Occipital lobe (tissue), 2 donors: ENCODE data around the gene SBF2. TPM values are rescaled to one million over a fixed set of nuclear protein-coding genes. Genes with fewer than 3 reads are reported as not detected.

ENCODE experiments used
- DNase-seq: peaks from one replicate; lab custom pipeline; 2025; lab: John Stamatoyannopoulos, UW
- total RNA-seq: library from RNA; depleted of rRNA; stranded (reverse); fragments of >200 nt; gene quantifications from one replicate; pipeline ENCODE4 v1.2.3, GENCODE V29; 2014

Gene SBF2
- total RNA-seq, 1 donor from 2014 or later = 132 TPM

DNA sequence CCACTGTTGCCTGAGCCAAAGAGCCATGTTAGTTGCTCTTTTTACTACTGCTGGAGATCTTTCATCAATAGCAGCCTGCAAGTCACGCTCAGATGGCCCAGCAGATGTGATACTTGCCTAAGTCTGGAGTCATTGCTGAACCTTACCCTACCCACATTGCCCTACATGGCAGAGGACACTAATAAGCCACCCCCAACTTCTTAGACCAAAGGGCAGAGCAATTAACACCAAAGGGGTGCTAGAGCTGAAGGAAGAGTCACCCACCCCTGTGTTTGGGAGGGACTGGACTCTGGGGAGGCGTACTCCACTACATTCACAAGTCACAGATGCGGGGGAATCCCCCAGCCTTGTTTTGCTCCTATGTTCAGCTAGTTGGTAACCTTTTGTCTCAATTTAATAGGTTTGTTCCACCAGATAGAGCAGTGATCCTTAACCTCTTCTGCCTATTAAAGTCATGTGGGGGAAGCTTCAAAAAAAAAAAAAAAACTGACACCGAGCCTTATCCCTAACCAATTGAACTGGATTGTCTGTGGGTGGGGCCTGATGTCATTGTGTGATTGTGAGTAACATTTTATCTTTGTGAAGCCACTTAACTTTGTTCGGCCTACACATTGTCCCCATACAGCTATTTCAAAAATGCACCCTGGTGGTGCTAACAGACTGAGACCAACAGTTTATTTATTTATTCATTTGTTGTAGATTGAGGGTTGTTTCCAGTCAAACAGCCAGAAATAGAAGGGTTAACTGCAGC, 23.9 kb upstream of the SBF2 start:
- DNase-seq = no peak

DNA sequence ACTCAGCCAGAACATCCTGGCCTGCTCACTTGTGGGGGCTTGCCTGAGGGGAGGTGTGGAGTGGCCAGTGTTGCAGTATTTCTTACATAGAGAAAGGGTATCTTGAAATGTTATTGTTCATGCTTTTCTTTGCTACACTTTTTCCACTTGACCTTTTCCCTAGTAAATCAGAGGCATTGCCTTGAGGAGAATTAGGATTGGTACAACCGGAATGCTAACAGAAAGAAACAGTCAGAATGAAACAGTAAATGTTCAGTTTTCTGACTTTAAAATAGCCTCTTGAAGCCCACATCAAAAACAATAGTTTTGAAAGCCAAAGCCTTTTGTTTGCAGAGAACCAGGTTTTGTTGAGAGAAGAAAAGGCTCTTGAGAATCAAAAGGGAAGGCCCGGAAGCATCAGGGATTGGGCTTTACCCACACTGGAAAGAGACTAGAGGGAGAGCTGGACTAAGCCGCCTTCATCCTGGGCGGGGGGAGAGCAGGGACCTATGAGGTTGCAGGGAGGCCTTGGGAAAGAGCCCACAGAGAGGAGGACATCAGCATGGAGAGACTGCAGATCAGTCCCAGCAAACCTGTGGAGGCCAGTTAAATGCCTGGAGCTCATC, 23.2 kb upstream of the SBF2 start:
- no peak for DNase-seq

DNA sequence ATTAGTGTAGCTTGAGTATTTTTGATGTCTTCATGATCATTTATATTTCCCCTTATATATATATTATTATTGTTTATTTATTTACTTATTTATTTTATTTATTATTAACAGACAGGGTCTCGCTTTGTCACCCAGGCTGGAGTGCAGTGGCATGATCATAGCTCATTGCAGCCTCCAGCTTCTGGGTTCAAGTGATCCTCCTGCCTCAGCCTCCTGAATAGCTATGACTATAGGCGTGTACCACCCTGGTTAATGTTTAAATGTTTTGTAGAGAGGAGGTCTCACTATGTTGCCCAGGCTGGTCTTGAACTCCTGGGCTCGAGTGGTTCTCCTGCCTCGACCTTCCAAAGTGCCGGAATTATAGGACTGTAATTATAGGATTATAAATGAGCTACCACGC, 21.1 kb upstream of the SBF2 start:
- DNase-seq = no peak

DNA sequence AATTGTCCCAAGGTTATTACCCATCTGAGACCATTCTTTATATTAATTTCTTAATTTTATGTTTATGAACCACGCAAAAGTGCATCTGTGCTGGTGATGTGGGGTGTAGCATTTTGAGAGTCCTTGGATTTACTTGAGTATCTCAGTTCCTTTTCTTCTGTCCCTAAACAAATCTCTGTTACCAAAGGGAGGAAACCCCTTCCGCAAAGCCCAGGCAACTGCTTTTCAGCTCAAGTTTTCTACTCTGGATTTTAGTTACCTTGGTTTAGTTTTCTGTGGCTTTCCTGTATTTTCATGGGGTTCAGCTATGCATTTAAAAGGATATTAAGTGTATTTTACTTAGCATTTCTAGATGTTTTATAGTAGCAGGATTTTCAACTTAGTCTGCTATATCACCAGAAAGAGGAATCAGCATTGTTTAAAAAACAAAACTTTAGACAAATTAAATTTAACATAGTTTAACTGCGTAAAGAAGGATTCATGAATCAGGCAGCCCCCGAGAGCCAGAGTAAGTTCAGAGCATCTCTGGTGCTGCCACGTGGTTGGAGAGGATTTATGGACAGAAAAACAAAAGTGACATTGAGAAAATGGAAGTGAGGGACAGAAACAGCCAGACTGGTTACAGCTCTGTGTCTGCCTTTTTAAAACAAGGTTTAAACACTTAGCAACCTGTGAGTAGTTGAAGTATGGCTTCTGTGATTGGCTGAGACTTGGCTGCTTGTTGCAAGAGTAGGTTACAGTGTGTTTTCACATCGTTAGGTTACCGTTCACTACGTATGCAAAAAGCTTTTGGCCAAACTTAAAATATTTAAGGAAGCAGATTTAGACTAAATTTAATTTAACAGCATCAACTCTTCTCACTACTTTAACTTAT, 20.4 kb upstream of the SBF2 start:
- no peak for DNase-seq

DNA sequence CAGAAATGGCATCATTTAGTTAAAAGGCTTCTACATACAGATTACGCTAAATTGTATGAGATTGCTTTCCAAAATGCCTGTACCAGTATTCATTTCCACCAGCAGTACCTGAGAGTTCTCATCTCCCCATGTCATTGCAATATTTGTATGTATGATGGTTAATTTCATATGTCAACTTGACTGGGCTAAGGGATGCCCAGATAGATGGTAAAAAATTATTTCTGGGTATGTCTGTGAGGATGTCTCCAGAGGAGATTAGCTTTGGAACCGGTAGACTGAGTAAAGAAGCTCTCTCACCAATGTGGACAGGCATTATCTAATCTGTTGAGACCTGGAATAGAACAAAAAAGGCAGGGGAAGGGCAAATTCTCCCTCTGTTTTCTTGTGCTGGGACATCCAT, 17.8 kb upstream of the SBF2 start:
- no peak for DNase-seq

DNA sequence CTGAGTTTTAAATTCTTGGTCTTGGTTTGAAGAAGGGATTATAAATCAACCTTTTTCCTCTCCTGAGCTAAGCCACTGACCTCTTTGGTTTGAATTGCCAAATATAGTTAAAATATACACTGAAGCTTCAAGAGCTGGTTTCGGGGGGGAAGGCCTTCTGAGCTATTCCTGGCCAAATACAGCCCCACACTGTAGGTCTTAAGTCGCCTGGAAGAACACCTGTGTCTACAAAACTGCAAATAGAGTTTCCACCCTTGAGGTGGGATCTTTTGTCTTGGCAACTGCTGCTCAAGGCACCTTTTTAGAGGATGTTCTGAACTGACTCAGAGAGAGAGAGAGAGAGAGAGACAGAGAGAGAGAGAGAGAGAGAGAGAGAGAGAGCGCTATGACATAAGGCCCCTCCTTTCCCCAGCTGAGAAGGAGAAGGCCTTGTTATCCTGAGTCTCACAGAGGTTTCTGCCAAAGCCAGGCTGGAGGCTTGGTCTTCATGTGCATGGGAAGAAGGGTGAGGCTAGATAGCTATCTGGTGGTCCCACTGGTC, 16.4 kb upstream of the SBF2 start:
- DNase-seq = no peak

DNA sequence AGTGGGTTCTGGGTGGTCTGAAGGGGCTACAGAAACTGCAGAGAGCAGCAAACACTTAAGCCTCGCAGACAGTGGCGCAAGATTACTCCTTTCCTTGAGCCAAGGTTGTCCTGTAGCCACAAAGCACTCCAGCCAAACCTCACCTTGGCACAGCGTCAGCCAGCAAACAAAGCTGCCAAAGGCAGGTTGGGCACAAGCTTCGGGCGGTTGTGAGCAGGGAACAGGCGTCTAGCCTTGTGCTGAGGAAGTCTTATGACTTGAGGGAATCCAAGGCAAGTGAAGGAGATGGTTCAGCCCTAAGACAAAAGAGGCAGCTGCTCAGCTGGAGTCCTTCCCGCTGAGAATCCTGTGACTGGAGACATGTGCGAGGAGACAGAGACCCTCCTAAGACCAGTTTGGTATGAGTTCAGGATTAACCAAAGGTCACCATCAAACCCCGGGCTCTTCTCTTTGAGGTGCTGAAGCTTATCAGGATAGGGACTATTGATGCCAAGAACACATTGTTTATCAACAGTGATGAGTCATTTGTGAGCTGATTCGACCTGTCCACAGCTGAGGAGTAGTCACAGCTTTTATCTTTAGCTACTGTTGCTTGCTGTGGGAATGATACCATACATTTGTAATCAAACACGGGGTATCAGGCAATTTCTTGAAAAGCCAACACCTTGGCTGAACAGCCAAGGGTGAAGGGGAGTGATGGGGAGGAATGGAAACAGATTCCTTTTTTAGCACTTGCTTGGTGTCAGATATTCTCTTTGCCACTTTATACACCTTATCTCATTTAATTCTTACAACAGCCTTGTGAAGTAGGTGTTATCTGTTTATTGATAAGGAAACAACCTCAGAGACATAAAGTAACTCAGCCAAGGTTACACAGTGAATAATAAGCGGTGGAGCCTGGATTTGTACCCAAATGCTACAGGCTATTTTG, 15.4 kb upstream of the SBF2 start:
- DNase-seq = no peak

DNA sequence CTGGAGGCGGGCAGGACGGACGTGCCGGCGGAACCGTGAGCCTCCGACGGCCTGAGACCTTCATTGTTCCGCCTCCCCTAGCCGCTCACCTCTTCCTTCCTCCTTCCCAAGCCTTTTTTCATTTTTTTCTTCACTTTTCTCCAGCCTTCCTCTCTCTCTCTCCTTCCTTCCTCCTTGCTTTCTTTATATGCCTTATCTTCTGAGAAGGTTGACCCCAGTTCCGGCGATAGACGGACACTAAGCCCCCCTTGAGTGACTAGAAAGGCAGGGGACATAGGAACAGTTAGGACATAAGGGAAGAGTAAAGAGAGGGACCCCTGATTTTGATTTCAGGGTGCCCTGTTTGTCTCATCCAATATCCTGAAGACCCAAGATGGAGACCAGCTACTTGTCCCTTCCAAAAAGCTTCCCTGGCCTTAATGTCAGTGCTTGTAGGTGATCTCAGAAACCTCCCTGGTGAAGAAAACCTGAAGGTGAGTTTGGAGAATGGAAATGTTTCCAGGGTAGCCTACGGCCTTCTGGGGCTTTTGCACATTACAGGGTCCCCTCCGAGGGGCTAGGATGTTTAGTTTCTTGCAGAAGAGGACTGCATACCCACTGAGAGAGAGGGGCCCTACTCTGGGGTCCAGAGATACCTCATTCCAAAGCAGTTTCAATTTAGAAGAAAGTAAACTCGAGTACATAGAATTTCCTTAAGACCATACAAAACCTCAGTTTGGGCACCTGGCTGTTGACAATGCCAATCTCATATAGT, 14.4 kb upstream of the SBF2 start:
- no peak for DNase-seq

DNA sequence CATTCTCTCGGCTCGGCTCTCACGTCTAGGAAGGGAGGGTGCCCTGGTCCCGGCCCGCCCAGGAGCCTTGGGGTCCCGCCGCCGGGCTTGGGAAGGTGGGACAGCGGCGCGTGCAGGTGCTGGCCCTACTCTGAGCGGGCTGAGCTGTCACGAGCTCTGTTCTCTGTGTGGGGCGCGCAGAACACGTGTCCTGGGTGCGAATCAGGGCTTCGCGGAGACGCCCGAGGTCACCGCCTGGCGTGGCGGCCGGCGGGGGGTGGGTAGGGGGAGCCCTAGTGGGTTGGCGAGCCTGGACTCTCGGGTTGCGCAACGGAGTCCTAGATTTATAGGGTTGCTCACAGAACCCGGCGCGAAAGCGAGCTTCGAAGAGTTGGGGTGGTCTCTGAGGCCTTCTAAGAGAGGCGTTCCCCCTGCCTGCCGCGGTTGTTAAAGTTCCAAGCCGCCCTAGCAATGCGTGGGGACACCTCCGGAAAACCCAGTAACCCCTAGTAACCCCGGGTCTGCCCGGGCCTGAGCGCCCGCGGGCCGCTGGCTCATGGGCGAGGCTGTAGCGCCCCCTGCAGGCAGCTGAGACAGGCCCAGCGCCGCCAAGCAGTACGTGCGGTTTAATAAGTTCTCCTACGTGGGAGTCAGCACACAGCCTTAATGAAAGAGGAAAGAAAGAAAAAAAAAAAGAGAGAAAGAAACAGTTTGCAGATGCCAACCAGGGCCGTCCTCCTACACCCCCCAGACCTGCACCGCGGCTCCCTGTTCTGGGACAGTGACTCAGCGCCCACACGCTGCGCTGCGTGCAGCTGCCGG, 13.6 kb upstream of the SBF2 start:
- peak; percentile 53 for DNase-seq

DNA sequence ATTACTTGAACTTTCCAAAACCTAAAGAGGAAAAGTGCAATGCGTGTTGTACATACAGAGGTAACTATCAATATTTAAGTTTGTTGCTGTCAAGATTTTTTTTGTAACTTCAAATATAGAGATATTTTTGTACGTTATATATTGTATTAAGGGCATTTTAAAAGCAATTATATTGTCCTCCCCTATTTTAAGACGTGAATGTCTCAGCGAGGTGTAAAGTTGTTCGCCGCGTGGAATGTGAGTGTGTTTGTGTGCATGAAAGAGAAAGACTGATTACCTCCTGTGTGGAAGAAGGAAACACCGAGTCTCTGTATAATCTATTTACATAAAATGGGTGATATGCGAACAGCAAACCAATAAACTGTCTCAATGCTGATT, 13.0 kb upstream of the SBF2 start:
- no peak for DNase-seq

DNA sequence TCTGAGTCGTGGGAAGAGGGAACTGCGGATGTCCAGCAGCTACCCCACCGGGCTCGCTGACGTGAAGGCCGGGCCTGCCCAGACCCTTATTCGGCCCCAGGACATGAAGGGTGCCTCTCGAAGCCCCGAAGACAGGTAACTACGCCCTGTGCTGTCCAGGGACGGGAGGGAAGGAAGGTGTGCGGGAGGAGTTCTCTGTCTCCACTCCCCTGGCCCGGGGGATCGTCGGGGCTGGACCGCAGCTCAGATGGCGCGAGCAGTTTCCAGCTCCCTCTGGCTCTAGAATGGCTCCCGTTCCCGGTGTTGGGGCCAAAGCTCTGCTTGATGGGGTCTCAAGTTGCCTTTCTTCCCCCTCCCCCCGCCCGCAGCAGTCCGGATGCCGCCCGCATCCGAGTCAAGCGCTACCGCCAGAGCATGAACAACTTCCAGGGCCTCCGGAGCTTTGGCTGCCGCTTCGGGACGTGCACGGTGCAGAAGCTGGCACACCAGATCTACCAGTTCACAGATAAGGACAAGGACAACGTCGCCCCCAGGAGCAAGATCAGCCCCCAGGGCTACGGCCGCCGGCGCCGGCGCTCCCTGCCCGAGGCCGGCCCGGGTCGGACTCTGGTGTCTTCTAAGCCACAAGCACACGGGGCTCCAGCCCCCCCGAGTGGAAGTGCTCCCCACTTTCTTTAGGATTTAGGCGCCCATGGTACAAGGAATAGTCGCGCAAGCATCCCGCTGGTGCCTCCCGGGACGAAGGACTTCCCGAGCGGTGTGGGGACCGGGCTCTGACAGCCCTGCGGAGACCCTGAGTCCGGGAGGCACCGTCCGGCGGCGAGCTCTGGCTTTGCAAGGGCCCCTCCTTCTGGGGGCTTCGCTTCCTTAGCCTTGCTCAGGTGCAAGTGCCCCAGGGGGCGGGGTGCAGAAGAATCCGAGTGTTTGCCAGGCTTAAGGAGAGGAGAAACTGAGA, 12.2 kb upstream of the SBF2 start:
- DNase-seq = no peak

DNA sequence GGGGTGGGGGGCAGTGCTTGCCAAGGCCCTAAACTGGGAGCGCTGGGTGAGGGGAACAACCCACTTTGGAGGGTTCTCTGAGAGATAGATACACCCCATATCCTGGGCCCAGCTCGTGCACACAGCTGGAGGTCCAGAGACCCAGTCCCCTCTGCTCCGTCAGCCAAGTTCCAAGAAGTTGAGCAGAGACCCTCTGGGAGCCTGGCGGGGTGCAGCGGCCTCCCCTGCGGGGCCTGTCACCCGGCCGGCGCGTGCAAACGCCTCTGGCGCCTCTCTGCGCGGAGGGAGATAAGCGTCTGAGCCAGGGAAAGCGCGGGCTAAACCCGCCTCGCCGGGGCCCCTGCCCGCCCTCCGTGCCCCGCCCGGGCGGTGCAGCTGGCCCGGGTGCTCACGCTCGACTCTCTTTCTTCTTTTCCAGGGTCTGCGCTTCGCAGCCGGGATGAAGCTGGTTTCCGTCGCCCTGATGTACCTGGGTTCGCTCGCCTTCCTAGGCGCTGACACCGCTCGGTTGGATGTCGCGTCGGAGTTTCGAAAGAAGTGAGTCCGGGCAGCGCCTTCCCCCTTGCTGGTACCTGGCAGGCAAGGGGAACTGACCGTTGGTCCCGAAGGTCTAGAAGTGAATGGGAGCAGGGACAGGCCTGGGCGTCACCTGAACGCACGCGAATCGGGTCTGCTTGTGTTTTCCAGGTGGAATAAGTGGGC, 11.4 kb upstream of the SBF2 start:
- no peak for DNase-seq

DNA sequence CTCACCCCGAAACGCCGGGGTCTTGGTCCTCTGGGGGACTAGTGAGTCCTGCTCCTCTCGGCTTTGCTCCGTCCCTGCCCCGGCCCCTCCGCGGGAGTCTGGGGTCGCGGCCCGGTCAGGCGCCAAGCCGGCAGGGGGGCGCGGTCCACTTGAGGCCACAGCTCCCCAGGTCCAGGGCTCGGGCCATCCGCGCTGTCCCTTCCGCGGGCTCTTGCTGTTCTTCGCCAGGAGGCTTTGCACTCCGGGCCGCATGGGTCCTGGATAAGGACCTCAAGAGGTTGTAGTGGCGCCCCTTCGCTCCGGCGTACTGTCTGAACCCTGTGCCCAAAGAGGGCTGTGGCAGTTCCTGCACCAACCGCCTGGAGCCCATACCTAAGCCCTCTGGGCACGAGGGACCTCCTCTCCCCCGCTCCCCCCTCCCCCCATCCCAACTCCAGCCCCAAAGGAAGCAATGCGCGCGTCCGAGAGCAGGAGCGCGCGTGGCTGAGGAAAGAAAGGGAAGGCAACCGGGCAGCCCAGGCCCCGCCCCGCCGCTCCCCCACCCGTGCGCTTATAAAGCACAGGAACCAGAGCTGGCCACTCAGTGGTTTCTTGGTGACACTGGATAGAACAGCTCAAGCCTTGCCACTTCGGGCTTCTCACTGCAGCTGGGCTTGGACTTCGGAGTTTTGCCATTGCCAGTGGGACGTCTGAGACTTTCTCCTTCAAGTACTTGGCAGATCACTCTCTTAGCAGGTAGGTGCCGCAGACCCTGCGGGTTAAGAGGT, 10.7 kb upstream of the SBF2 start, which contains the start of gene ADM:
Gene ADM (plus strand): TSS at position 579 of the 767 bp plus-strand sequence. CDS start 628 bp downstream, outside the sequence.
- peak; percentile 62 for DNase-seq

DNA sequence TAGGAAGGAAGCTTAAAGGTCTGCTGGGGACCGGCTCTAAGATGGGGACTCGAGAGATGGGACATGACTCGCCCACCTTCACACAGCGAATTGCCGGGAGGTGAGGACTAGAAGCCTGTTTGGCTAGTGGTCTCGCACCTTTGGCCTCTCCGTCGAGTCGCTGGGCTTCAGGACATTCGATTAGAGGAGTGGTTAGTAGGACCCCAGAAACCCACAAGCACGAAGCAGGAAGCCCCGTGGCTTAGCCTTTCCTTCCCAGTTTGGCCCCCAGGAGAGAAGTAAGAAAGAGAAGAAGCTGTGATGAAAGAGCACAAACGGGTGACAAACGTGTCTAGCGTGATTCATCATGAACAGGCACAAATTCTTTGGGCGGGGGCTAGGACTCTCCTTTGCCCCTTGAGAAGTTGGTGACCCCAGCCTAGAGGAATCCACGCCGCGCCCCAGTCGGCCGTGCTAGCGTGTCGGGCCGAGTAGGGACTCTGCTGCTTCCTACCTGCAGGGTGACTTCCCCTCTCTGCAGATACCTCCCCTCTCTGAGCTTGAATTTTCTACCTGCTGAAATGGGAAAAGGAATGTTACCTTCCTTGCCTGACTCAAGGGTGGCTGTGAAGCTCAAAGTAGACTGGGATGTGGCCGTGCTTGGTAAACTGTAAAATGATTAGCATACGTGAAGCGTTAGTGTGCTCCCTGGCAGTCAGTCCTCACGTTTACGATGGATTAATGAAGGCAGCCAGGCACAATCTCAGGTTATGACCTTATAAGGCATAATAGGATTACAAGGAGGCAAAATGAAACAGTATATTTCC, 9.7 kb upstream of the SBF2 start:
- DNase-seq = no peak

DNA sequence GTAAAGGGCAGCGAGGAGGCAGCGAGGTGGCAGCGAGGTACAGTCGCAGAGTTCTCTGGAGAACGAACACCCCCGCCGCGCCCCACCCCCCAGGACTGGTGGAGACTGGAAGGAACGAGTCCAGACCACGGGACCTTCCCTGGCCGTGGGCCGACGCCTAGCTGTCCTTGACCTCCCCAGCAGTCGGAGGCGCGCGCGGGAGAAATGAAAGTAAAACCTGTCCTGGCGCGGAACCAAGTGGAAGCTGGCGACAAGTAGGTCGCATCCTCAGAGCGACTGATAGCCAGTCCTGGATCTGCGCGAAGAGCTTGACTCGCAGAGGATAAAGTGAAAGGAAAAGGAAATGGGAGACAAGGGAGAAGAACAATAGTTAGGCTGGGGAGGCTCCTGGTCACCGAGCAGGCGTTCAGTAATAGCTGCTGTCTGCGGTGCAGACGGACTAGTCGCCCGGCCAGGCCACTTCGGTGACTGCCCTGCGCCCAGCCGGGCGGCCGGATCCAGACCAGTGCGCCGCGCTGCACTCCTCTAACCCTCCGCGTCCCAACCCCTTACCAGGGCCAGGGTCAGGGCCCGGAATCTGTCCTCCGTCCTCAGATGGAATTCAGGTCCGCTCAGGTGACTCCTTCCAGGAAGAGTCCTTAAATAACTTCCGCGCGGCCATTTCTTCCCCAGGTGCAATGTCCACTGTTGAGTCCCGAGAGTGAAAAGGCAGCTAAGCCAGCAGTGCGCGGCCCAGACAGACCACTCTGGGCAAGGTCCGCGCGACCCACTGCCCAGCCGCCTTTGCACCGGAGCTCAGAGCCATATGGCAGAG, 8.9 kb upstream of the SBF2 start:
- peak; percentile 64 for DNase-seq
